PC-3 (cell line): ENCODE data around the gene ALKBH5. TPM values are rescaled to one million over a fixed set of nuclear protein-coding genes. Genes with fewer than 3 reads are reported as not detected.

Experiments used
- ATAC-seq: fragments of 200-7000 bp; cut with Tn5 transposase; 2 replicates; pipeline ENCODE4 v1.9.1; 2020; ENCODE audit warnings: mild to moderate bottlenecking, moderate library complexity
- BruUV-seq: library from RNA; stranded (reverse); fragments of 400-500 nt; replicated peaks from 2 replicates; lab custom pipeline; 2021; lab: Mats Ljungman, UMichigan
- CTCF ChIA-PET: fragments of 300-600 bp; sonication (Branson Sonifier 250); formaldehyde crosslinking; loops from one replicate; lab custom pipeline; 2022; ENCODE audit warnings: antibody characterized with exemption; lab: Charles Lee
- POLR2A ChIA-PET: fragments of 300-600 bp; sonication (Branson Sonifier 250); formaldehyde crosslinking; loops from one replicate; lab custom pipeline; 2022; ENCODE audit warnings: antibody characterized with exemption; ENCODE audit not compliant: unreplicated experiment; lab: Charles Lee
- DNase-seq: peaks from one replicate; pipeline ENCODE4 v3.0.0-alpha.2; 2015
- H2AFZ ChIP-seq: fragments of 300-600 bp; sonication (generic); 2 replicates; pipeline ENCODE4 v1.6.0; 2016; ENCODE audit warnings: antibody characterized with exemption, low read length
- H3F3A ChIP-seq: fragments of 300-600 bp; sonication (generic); one replicate; pipeline ENCODE4 v1.6.0; 2017; ENCODE audit warnings: antibody characterized with exemption, low read length, control low read depth, mild to moderate bottlenecking; ENCODE audit not compliant: unreplicated experiment
- H3K27ac ChIP-seq: fragments of 300-600 bp; sonication (generic); 2 replicates; pipeline ENCODE4 v1.5.1; 2016; ENCODE audit warnings: mild to moderate bottlenecking, low read length
- H3K27me3 ChIP-seq: fragments of 300-600 bp; sonication (generic); 2 replicates; pipeline ENCODE4 v1.6.1; 2016; ENCODE audit warnings: low read length, mixed read lengths
- H3K36me3 ChIP-seq: fragments of 300-600 bp; sonication (generic); 2 replicates; pipeline ENCODE4 v1.6.1; 2016; ENCODE audit warnings: low read depth, mixed run types, low read length, mixed read lengths
- H3K4me1 ChIP-seq: fragments of 300-600 bp; sonication (generic); 2 replicates; pipeline ENCODE4 v1.5.1; 2016; ENCODE audit warnings: low read length; ENCODE audit not compliant: insufficient read depth
- H3K4me2 ChIP-seq: fragments of 300-600 bp; sonication (generic); 2 replicates; pipeline ENCODE4 v1.6.0; 2016; ENCODE audit warnings: low read length
- H3K4me3 ChIP-seq: fragments of 300-600 bp; sonication (generic); 2 replicates; pipeline ENCODE4 v1.5.1; 2016; ENCODE audit warnings: mild to moderate bottlenecking, low read length, mixed read lengths
- H3K79me2 ChIP-seq: fragments of 300-600 bp; sonication (generic); 2 replicates; pipeline ENCODE4 v1.6.1; 2017; ENCODE audit warnings: low read length, mixed read lengths
- H3K9ac ChIP-seq: fragments of 300-600 bp; sonication (generic); 2 replicates; pipeline ENCODE4 v1.6.0; 2016; ENCODE audit warnings: mild to moderate bottlenecking, low read length
- H3K9me2 ChIP-seq: fragments of 300-600 bp; sonication (generic); replicated peaks from 2 replicates; pipeline ENCODE4 v1.6.1; 2016; ENCODE audit warnings: mixed run types, low read length, mixed read lengths
- H3K9me3 ChIP-seq: fragments of 300-600 bp; sonication (generic); 2 replicates; pipeline ENCODE4 v1.6.1; 2016; ENCODE audit warnings: low read length, mixed read lengths
- H4K20me1 ChIP-seq: fragments of 300-600 bp; sonication (generic); 2 replicates; pipeline ENCODE4 v1.6.1; 2016; ENCODE audit warnings: low read length, mixed read lengths
- CTCF ChIP-seq: fragments of 300-600 bp; sonication (generic); conservative IDR thresholded peaks from 2 replicates; pipeline ENCODE4 v1.5.1; 2017; ENCODE audit warnings: antibody characterized with exemption, low read depth, mild to moderate bottlenecking, low read length
- EZH2 ChIP-seq: fragments of 300-600 bp; sonication (generic); IDR thresholded peaks from one replicate; pipeline ENCODE4 v1.6.1; 2017; ENCODE audit warnings: antibody characterized with exemption, mild to moderate bottlenecking, low read length; ENCODE audit not compliant: unreplicated experiment
- EZH2phosphoT487 ChIP-seq: fragments of 300-600 bp; sonication (generic); IDR thresholded peaks from 2 replicates; pipeline ENCODE4 v1.6.1; 2018; ENCODE audit warnings: mild to moderate bottlenecking, antibody characterized with exemption, low read length, borderline replicate concordance
- intact Hi-C: fragments of 100-400 bp; cut with micrococcal nuclease; formaldehyde crosslinking; loops from 2 replicates; pipeline ENCODE4 v1.9.0; 2023
- total RNA-seq: library from RNA; depleted of rRNA; stranded (reverse); fragments of >200 nt; gene quantifications from 2 replicates; pipeline ENCODE4 v1.2.3, GENCODE V29; 2014

The ALKBH5 gene
- total RNA-seq, 1 experiment from 2014 or later, result 207 TPM

GRCh38 chr17:18184143-18185031, 759 bp downstream of the ALKBH5 start:
- peaks cover 47% of the 10 kb centered on the region for H4K20me1 ChIP-seq

GRCh38 chr17:18185391-18185790, 1.8 kb downstream of the ALKBH5 start:
- ChIA-PET CTCF (no interaction called here), POLR2A (interaction anchor here (0.7 kb wide), 1 partner anchor 1144 kb away, joined by 4 read pairs; no protein-coding TSS in a partner anchor)
- Histone ChIP-seq H3F3A (no peaks in the 10 kb centered on the region), H3K9me2 (no peaks in the 10 kb centered on the region), H3K4me3 (peak overlapping the region; percentile 95), H3K27ac (no peak overlapping the region), H3K79me2 (peaks cover 70% of the 10 kb centered on the region), H4K20me1 (peaks cover 55% of the 10 kb centered on the region), H3K36me3 (peaks cover 16% of the 10 kb centered on the region; the same call in 1 of the 2 replicates), H2AFZ (no peak overlapping the region), H3K27me3 (no peaks in the 10 kb centered on the region), H3K4me2 (peak overlapping the region; percentile 94), H3K4me1 (peaks cover 50% of the 10 kb centered on the region), H3K9ac (peak overlapping the region; percentile 95), H3K9me3 (no peaks in the 10 kb centered on the region)
- DNase-seq, result peak; percentile 38
- ATAC-seq, result no peak
- BruUV-seq, result TSS peak; percentile 32
- intact Hi-C loops, result no loop called here
- TF ChIP-seq EZH2, result no peak
- TF ChIP-seq EZH2phosphoT487, result no peak
- TF ChIP-seq CTCF, result no peak

More at GRCh38 chr17:18184143-18185031, 759 bp downstream of the ALKBH5 start:
- intact Hi-C loops, result no loop called here
- ChIA-PET POLR2A (no interaction called here), CTCF (no interaction called here)
- Histone ChIP-seq H3F3A (no peaks in the 10 kb centered on the region), H3K27me3 (no peaks in the 10 kb centered on the region), H3K9me2 (no peaks in the 10 kb centered on the region), H2AFZ (peak overlapping the region; percentile 52), H3K4me1 (peaks cover 46% of the 10 kb centered on the region), H3K36me3 (peaks cover 9% of the 10 kb centered on the region; the same call in 1 of the 2 replicates), H3K9ac (peak overlapping the region; percentile 95), H3K9me3 (no peaks in the 10 kb centered on the region), H3K27ac (peak overlapping the region; percentile 92), H3K79me2 (peaks cover 60% of the 10 kb centered on the region), H3K4me3 (peak overlapping the region; percentile 95), H3K4me2 (peak overlapping the region; percentile 94)
- TF ChIP-seq CTCF, result no peak
- TF ChIP-seq EZH2phosphoT487, result no peak
- TF ChIP-seq EZH2, result no peak
- ATAC-seq (no peak), DNase-seq (peak; percentile 20)
- no TSS peak for BruUV-seq
